G401.6 (cell line): ENCODE results near the gene HOXB3.

Experiments used
- FAIRE-seq: peaks from 2 replicates; lab custom pipeline; 2012; peaks lifted over from hg19 to GRCh38; lab: Jason Lieb, UNC

HOXB3 gene

DNA sequence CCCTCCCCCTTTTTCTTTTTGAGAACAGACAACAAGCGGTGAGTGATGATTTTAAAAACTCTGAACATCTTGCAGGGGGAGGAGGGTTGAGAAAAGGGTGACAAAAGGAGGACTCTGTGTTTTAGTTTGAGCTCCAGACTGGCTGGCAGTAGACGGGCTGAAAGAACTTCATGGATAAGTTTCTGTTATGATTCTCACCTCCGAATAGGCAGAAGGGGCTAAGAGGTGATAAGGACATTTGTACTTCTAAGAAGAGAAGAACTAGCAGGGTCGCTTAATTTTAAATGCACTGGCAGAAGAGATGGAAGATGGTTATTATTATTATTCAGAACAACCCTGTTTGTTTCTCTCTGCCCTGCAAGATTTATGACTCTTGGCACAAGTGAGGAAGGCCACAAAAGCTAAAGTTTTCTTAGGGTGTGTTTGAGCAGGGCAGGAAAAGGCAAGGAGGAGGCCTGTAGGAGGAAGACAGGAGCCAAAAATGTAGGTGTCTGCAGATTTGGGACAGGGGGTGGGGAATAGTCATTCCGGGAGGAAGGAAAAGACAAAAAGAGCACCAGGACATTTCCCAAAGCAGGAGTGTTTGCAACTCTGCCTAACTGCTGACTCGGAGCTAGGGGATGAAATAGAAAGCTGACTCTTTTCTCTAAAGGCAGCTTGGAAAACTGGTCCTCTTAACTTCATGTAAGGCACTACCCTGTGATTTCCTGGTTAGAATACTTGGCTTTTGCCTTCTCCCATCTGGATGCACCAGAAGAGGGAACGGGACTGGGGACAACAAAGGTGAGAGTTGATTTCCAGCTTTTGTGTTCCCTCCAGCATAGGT is 33.3 kb downstream of the HOXB3 start:
- FAIRE-seq = peak; percentile 36

DNA sequence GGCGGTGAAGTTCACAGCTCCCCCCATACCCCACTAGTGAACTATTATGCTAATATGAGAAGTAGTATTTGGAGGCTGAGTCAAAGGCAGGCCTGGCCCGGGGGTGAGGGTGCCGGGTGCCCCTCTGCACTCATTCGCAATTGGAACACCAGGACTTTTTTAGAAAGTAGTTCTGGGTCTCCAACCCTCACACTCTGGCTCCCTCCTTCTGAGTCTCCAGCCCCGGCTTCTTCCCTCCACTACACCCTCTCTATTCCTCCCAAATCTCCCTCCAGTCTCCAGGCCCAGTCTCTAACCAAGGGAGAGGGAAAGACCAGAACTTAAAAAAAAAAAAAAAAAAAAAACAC is 33.8 kb downstream of the HOXB3 start:
- no peak for FAIRE-seq

DNA sequence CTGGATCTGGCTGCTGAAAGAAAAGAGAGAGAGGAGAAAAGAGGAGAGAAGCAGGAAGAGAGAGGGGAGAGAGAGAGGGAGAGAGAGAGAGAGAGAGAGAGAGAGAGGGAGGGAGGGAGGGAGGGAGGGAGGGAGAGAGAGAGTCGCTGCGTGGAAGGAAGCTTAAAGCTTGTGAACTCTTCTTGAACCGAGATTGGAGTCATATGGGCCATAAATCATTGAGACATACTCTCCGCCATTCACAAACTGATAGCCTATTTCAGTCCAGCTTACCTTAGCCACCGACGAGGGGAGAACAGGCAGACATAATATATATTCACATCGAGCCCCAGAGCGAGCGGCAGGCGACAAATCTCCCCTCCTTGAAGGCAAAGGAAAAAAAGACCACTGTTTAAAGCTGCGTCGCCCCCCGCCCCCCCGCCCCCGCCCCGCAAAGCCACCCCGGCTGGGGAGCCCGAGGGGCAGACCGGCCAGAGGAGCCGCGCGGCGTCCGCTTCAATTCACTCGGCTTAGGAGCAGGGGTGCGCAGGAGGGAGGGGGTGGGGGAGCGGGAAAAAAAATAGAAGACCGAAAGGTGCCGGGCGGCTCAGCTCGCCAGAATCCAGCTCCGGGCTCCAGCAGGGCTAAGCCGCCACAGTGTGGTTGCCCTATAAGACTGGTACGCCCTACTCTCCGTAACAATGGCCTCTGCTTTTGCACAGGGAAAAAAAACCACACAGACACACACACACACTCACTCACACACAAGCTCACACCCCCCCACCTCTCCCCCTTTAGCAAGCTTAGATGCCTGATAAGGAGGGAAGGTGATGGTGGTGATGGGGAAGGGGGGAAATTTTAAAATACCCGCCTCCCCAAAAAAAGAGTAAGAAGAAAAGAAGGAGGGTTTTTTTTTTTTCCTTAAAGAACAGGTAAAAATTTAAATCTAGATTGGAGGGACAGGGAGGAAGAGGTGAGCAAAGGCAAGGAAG is 34.5 kb downstream of the HOXB3 start:
- FAIRE-seq = no peak

DNA sequence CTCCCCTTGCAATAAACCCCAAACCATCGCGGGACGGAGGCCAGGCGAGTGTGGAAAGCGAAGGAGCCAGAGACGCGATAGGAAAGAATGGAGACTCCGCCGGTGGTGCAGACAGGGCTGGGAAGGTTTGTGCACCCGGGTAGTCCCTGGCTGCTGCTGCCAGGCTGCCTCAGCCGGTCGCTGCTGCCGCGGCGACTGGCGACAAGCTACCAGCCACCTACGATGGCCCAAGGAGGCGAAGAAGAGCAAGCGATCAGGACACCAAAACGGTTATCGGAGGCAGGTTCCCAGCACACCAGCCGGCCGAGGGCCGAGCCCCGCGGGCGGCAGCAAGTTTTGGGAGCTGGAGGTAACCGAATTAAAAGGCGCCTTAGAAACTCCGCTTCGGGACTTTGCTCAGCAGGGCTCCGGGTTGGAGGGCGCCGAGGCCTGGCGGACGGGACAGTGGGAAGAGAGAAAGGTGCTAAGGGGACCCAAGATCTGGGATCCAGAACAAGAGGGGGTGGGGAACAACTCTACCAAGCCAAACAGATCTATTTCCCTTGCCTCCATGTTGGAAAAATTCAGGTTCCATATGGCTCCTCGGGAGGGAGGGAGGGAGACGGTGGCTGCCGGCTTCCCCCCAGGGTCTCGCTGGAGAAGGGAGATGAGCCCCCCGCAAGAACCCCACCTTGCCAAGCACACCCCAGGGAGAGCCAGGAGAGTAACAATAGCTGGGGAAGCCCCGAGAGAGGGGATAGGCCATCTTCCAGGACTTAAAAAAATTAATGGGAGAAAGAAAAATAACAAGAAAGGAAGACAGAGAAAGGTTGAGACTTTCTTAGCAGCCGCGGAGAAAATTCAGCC is 35.4 kb downstream of the HOXB3 start:
- FAIRE-seq = no peak

DNA sequence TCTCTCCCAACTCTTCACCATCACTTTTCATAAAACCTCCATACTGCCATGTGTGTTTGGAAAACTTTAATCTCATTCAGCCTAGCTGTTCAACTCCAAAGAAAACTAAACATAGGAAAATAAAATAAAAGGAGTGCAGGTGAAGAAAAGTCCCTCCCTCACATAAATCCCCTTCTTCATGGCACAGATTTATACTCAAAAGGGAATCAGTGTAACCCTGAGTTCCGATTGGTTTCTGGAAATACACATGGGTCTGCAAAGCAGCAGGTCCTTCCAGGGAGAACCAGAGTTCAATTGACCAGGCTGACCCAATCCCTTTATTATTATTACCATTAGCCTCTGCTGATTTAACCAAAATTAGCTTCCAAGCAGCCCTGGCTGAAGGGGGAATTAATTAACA is 36.2 kb downstream of the HOXB3 start:
- FAIRE-seq = no peak

DNA sequence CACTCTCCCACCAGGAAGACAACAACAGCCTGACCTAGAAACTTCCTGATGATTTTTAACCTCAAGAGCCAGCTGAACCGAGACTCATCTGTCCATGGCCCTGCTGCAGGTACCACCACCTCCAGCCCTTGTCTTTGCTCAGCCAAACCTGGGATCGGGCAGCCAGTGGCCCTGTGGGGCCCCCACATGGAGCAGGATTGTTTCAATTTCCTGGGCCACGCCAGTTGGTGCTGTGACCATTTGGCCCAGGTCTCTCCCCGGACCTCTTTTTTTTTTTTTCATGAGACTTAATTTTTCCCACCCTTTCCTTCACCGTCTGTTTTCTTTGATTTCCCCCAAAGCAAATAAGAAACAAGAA is 36.9 kb downstream of the HOXB3 start:
- FAIRE-seq = no peak

DNA sequence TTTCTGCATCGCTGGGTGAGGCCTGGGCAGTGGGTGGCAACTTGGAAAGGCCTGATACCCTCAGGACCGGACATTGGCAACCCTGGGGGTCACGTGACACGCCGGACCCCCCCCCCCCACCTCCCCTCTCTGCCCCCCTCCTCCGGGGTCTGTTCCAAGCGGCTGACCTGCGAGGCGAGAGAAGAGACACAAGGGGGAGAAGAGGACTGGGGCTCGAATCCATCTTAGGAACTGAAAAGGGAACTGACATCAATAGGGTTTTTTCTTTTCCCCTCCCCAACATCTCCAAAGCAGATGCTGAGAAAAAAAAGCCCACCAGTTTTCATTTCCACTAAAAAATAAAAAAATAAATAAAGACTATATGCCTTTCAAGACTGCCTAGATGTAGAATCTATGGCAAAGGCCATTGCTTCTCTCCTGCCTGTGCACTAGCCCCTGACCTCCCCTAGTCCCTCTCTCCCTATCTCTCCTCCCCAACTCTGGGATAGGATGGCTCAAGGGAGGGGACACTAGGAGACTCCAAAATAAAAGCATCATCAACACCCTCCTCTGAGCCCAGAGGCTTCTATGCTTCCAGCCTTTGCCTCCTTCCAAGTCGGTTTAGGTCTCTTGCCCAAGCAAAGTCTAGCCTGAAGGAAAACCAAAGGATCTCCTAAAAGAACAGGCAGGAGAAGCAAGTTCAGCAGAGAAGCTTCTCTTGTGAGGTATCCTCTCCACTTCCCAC is 37.4 kb downstream of the HOXB3 start:
- no peak for FAIRE-seq

DNA sequence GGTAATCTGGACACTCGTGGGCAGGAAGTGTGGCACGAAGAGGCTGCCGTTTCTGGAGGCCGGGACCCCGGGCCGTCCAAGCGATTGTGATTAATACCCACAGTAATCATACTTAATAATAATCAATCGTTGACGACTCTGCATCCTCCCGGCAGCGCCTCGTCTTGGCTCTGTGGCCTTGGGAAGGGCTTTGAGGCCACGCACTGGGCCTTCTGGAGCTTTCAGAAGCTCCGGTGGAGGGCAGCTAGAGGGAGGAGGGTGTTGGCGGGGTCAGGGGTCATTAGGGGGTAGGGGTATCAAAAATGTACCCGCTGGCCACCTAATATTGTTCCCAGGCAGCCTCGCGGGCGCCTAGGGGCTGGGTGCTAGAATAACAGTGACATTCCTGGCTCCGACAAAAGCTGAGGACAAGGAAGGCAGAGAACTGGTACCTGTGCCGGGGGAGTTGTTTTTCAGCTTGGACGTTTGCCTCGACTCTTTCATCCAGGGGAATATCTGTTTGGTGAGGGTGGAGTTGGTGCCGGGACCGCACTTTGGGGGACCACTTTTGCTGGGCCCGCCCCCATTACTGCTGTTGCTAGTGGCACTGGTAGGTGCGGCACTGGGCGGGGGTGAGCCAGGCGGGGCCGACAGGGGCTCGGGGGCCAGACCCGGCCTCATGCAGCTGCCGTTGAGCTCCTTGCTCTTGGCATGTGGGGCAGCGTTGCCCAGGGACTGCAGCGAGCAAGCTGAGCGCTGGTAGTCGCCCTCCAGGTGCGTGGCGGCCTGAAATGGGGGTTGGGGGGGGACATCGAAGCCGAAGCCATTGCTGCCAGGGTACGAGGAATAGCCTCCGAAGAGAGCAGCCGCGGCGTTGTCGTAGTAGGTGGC is 38.2 kb downstream of the HOXB3 start:
- FAIRE-seq = no peak

DNA sequence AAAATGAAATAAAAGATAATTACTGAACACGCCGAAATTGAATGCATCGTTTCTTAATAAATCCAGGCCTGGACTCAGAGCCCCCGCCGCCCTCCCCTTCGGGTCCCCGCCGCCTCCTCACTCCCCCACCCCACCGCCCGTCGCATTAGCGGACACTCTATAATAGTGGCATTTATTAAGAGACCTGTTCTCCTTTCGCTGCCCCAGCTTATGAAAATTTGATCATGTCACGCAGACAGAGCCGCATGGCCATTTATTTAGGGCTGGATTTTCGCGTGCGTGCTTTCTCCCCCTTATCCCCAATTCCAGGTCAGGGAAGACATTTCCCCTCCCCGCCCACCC is 38.9 kb downstream of the HOXB3 start:
- FAIRE-seq = no peak

DNA sequence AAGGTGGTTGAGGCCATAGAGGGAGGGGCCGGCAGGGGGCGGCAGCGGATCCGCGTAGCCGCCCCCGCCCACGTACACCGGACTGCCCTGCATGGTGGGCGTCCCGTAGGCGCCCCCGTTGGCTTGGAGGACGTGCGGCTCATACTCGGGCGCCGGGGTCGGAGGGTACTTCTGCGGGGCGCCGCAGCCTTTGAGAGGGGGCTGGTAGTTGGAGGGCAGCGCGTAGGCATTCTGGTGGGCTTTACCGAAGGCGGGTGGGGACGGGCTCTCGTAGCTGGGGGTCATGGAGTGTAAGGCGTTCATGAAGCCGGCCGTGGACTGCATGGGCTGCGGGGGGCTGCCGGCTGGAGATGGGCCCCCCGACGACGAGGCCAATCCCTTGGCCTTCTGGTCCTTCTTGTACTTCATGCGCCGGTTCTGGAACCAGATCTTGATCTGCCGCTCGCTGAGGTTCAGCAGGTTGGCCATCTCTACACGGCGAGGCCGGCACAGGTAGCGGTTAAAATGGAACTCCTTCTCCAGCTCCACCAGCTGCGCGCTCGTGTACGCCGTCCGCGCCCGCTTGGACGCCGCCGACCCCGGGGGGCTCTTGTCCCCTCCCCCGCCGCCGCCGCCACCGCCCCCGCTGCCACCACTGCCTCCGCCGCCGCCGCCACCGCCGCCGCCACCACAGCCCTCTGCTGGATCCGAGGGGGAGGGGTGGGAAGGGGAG is 39.4 kb downstream of the HOXB3 start:
- FAIRE-seq = no peak

DNA sequence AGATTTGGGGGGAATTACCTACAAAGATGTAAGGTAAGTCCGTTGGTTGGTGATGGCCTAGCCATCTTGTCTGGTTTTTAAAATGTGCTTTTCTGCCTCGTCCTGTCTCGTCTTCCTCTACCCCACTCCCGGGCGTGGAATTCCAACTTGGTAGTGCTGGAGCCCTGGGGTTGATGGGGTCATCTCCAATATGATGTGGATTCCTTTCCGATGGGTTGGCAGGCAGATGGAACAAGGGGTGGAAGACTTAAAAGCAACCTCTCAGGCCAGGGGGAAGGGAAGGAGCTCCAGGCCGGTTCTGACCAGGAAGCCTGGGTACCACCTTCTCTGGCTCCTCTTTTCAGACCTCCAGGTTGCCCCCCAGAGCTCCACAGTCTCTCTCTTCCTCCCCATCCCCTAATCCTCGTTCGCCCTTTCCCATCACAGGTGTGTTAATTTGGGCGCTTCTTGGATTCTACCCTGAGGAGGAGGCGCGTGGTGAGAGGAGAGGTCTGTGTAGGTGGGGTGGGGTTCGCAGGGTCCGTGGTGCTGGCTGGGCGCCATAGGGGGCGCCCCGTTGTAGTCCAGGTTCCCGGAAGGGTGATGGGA is 40.0 kb downstream of the HOXB3 start:
- FAIRE-seq = no peak

DNA sequence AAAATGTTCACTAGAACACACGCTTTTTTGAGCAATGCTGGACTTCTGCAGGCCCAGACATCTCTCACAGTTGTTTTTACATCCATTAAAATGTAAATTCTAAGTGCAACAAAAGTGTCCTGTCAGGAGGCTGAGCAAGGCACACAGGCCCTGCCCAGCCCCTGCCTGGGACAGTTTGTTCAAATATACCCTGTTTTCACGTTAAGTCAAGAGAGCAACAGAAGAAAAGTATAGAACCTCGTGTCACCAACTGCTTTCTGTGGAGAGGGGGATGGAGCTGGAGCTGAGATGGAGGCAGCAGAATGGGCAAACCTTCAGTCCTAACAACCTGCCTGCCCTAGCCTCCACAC is 40.8 kb downstream of the HOXB3 start:
- FAIRE-seq = no peak

DNA sequence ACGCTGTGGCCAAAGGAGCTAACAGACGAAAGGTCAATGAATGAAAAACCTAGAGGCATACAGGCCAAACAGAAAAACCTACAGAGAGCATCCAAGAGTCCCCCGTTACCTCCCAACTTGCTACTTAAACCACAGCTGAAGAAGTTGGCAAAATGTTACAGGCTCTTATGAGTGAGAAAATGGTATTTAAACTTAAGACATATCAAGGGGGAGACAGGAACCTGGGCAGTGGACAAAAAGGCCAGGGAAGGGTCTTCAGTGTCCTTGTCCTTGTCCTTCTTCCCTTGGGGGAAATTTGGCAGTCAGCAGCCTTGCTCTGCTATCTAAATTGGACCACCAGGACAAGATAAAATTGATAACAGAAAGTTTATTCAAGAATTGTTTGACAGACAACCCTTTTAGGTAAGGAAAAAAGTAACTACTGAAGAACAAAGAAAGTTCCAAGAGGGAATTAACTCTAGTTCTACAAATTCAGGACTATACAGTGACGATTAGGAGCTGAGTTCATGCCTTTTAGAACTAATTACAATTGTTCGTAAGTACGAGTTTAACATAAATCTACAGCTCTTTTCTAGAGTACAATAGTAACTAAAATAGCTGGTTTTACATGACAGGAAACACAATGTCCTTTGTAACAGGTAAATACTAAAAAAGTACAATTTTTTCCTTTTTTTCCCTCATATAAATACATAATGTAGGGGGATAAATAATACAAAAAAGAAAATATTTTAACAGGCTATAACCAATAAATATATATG is 41.3 kb downstream of the HOXB3 start:
- FAIRE-seq = peak; percentile 82

DNA sequence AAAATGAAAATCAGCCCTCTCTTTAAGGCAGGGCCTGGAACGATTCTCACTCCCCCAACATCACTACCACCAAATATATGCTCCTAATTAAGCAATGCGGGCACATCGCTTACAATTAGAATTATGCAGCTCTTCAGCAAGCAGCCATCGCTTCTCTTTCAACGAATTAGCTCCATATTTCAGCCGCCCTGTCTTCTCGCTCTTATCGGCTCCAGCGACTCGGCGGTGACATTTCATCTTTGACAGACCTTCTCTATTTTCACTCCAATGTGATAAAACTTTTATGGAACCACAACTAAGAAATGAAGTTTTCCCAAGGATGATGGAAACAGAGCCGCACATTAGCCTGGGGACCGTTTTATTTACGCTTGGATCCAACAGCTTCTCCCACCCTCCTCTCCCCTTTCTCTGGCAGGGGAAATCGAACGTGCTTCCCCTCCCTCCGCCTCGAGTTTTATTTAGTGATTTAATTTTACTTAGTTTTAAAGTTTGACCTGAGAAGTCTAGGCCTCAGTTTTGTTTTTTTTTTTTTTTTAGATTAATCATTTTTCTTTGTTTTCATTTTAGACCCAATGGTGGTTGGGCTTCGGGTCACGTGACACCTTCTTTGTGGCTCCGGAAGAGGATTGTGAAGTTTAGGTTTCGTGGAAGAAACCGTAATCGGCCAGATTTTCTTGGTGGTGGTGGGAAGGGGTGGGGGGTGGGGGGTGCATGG is 42.1 kb downstream of the HOXB3 start:
- FAIRE-seq = peak; percentile 68

DNA sequence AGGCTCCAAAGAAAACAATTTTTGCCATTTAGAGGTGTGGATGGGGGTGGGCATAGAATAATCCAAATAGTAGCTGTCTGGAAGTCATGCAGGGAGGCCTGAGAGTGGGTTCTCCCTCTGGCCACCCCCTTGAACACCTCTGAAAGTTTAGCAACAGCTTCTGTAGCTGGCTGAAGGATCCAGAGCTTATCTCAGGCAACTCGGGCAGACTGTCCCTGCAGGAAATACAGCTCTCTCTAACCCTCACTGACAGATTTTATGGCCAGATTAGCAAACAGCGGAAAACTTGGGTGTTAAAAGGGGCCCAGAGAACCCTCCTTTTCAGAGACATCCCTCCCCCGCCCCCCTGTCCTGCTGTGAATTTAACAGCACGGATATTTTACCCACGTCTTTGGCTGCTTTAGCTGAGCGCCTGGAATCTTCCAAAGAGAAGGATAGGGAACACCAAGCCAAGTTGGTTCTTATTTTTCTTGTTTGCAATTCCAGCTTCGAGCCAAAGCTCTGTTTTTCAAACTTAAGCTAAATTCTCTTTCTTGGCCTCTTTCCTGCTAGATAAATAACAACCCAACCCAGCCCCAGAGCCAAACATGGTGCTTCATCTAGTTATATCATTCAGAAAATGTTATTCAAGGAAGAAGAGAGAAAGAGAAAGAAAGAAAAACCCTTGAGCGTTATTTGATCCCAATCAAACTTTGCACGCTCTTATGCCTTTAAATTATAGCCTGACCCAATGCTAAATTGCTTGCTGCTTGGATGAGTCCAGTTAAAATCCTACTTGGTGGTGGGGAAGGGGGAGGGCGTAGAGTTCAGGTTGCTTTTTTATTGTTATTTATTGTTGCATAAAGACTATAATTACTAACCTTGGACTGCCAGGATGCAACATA is 42.9 kb downstream of the HOXB3 start:
- FAIRE-seq = peak; percentile 90

DNA sequence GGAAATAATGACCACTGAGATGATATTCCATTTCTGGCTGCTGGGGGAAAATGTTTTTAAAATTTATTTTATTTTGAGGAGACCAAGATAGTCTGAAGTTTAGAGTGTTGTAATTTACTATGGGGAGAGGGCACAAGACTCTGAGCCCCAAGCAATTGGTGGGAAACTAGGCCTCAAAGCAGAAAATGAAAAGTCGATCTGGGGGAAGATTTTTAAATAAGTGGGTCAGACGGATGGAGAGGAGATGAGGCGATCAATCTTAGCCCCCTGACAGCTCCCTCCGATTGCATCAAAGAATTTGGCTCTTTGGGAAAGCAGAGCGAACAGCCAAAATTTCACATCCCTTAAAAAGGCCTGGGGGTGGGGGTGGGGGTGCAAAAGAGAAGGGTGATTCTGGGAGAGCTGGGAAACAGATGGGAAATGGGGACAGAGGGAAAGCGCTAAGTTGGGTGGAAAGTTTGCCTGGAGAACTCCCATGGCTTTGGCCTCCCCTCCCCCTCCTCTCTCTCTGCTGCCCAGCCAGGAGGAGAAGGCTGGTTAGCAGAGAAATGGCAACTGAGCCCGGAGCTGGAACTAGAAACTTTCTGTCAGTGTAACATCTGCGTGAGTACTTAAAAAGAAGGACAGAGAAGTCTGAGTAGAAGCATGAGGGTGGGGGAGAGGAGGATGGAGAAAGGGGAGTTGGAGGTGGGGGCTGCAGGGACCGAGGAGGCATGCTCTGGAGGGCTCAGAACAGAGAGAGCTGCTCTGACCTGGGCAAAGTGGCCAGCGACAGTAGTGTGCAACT is 43.7 kb downstream of the HOXB3 start:
- peak; percentile 27 for FAIRE-seq

DNA sequence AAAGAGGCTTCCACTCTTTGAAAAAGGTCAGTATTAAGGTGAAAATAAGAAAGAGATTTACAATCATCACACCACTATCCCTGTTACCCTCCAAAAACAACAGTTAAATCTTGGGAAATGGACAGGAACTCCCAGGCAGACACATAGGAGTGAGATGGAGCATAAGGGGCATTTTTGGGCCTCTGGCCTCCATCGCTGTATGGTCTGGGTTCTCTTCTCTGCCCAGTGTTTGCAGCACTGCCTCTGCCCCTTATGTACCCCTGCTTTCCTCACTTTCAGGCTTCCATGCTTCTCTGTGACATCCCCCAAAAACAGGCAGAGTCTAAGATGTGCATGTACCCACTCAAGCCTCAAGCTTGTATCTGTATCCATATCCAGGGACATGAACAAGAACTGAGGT is 44.5 kb downstream of the HOXB3 start:
- no peak for FAIRE-seq
